Neuronal stem cell (in vitro differentiated cells): ENCODE measurements around the gene FAM193A.
"Not testable (repeated sequence)": the region's sequence is repeated elsewhere in the genome, so short reads cannot be mapped to it uniquely, and the experiment has no call there.

Experiments
- DNase-seq: peaks from one replicate; pipeline ENCODE4 v3.0.0-alpha.2; 2013; ENCODE audit warnings: low spot score
- H2AFZ ChIP-seq: one replicate; pipeline ENCODE4 v1.6.1; 2013; ENCODE audit warnings: mild to moderate bottlenecking, low read length, inconsistent platforms
- H2AK5ac ChIP-seq: 2 replicates; pipeline ENCODE4 v1.6.1; 2013; ENCODE audit warnings: low read depth, mild to moderate bottlenecking, inconsistent platforms, low read length, moderate library complexity, mixed read lengths
- H2BK120ac ChIP-seq: 2 replicates; pipeline ENCODE4 v1.6.1; 2013; ENCODE audit warnings: low read depth, mild to moderate bottlenecking, inconsistent platforms, low read length, moderate library complexity, mixed read lengths
- H2BK12ac ChIP-seq: one replicate; pipeline ENCODE4 v1.6.1; 2013; ENCODE audit warnings: low read length, inconsistent platforms
- H2BK15ac ChIP-seq: 2 replicates; pipeline ENCODE4 v1.6.1; 2013; ENCODE audit warnings: mild to moderate bottlenecking, low read length, inconsistent platforms, mixed read lengths
- H2BK5ac ChIP-seq: one replicate; pipeline ENCODE4 v1.6.1; 2013; ENCODE audit warnings: inconsistent platforms, mild to moderate bottlenecking, low read length, moderate library complexity
- H3K14ac ChIP-seq: one replicate; pipeline ENCODE4 v1.6.1; 2013; ENCODE audit warnings: low read length, inconsistent platforms
- H3K18ac ChIP-seq: 2 replicates; pipeline ENCODE4 v1.6.1; 2013; ENCODE audit warnings: low read length, inconsistent platforms
- H3K23ac ChIP-seq: 2 replicates; pipeline ENCODE4 v1.6.1; 2013; ENCODE audit warnings: low read depth, mild to moderate bottlenecking, mixed read lengths, low read length, inconsistent platforms; ENCODE audit not compliant: poor library complexity
- H3K27ac ChIP-seq: replicated peaks from 3 replicates; pipeline ENCODE4 v1.5.1; 2013; ENCODE audit warnings: low read length, inconsistent platforms
- H3K27me3 ChIP-seq, 3 experiments: 2 replicates each; pipeline ENCODE4 v1.6.1; 2013; ENCODE audit warnings: low read length in 3 of 3, mild to moderate bottlenecking in 2 of 3, inconsistent platforms in 1 of 3, low read depth in 1 of 3, mixed read lengths in 1 of 3, moderate library complexity in 1 of 3; ENCODE audit not compliant: control insufficient read depth in 3 of 3, insufficient read depth in 3 of 3
- H3K36me3 ChIP-seq, 2 donors: replicated peaks in 1 of 2; 2 replicates each; pipeline ENCODE4 v1.6.1; 2013; ENCODE audit warnings: low read length in 2 of 2; ENCODE audit not compliant: control insufficient read depth in 2 of 2, insufficient read depth in 2 of 2
- H3K4ac ChIP-seq: 2 replicates; pipeline ENCODE4 v1.6.1; 2013; ENCODE audit warnings: inconsistent platforms, mild to moderate bottlenecking, low read length, moderate library complexity
- H3K4me1 ChIP-seq, 2 donors: 1 replicate in 1 of 2; 2 replicates in 1 of 2; pipeline ENCODE4 v1.6.1; 2013; ENCODE audit warnings: low read length in 2 of 2, low read depth in 1 of 2; ENCODE audit not compliant: control insufficient read depth in 2 of 2, insufficient read depth in 1 of 2
- H3K4me2 ChIP-seq: one replicate; pipeline ENCODE4 v1.6.1; 2013; ENCODE audit warnings: mild to moderate bottlenecking, low read length, inconsistent platforms; ENCODE audit not compliant: insufficient read depth, poor library complexity, severe bottlenecking
- H3K4me3 ChIP-seq, 2 donors: 2 replicates each; pipeline ENCODE4 v1.5.1; 2013; ENCODE audit warnings: low read length in 2 of 2, mild to moderate bottlenecking in 2 of 2, inconsistent platforms in 1 of 2, moderate library complexity in 1 of 2
- H3K79me1 ChIP-seq: one replicate; pipeline ENCODE4 v1.6.1; 2013; ENCODE audit warnings: low read depth, mild to moderate bottlenecking, inconsistent platforms, low read length, moderate library complexity
- H3K9ac ChIP-seq: one replicate; pipeline ENCODE4 v1.6.1; 2013; ENCODE audit warnings: mild to moderate bottlenecking, low read depth, low read length, inconsistent platforms; ENCODE audit not compliant: poor library complexity
- H3K9me3 ChIP-seq, 2 donors: replicated peaks in 1 of 2; 2 replicates each; pipeline versions ENCODE3 to v1.6.1; 2013; ENCODE audit warnings: low read length in 2 of 2, mild to moderate bottlenecking in 2 of 2, inconsistent platforms in 1 of 2, low read depth in 1 of 2, mixed read lengths in 1 of 2, moderate library complexity in 1 of 2; ENCODE audit not compliant: control insufficient read depth in 2 of 2, insufficient read depth in 1 of 2
- H4K8ac ChIP-seq: one replicate; pipeline ENCODE4 v1.6.1; 2013; ENCODE audit warnings: low read depth, mild to moderate bottlenecking, inconsistent platforms, low read length, moderate library complexity
- H4K91ac ChIP-seq: one replicate; pipeline ENCODE4 v1.6.1; 2013; ENCODE audit warnings: low read length, low read depth, mild to moderate bottlenecking, inconsistent platforms; ENCODE audit not compliant: poor library complexity
- WGBS, 2 donors: extraction: QIAGEN DNeasy Blood & Tissue Kit; methylation state at CpG; one replicate each; pipeline ENCODE4 v1.1.7; 2013; ENCODE audit warnings: missing lambda C conversion rate in 2 of 2, mixed read lengths in 1 of 2; ENCODE audit not compliant: insufficient read length in 2 of 2, insufficient replicate concordance in 1 of 2; ENCODE audit errors: extremely low coverage in 2 of 2; 5-methylcytosine and 5-hydroxymethylcytosine counted together

The FAM193A gene

DNA sequence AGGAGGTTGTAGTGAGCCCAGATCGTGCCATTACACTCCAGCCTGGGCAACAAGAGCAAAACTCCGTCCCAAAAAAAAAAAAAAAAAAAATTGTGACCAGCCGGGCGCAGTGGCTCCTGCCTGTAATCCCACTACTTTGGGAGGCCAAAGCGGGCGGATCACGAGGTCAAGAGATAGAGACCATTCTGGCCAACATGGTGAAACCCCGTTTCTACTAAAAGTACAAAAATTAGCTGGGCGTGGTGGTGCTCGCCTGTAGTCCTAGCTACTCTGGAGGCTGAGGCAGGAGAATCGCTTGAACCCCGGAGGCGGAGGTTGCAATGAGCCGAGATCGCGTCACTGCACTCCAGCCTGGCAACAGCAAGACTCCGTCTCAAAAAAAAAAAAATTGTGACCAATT is 190.4 kb downstream of the FAM193A start:
- not testable (repeated sequence) for H2BK12ac ChIP-seq, H2BK15ac ChIP-seq, H3K4me3 ChIP-seq, H3K9ac ChIP-seq, H3K23ac ChIP-seq, H3K79me1 ChIP-seq, H3K18ac ChIP-seq, H2BK5ac ChIP-seq, H3K14ac ChIP-seq, H4K8ac ChIP-seq, H3K4ac ChIP-seq, H3K27ac ChIP-seq, H3K4me2 ChIP-seq, DNase-seq, H2BK120ac ChIP-seq, H2AFZ ChIP-seq, H3K27me3 ChIP-seq, H3K9me3 ChIP-seq, H4K91ac ChIP-seq, H2AK5ac ChIP-seq, H3K4me1 ChIP-seq
- peaks cover 16 to 77% of the 10 kb centered on the region in 2 donors for H3K36me3 ChIP-seq
- WGBS, 2 donors = no CpG with 5 or more reads among the region's 17 CpGs

DNA sequence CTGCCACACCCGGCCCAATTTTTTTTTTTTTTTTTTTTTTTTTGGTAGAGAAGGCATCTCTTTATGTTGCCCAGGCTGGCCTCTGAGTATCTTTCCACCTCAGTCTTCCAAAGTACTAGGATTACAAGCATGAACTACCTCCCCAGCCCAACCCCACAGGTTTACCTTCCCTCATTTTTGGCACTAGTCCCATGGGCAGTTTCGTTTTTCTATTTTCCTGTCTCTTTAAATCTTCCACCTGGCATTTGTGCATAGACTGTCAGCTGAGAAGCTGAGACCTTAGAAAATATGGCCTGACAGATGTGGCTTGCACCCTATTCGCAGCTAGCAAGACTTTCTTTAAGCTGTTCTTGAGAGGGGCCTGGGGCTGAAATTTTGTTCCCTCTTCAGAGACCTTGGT is 191.8 kb downstream of the FAM193A start:
- Histone ChIP-seq H4K8ac (no peak overlapping the region), H3K4me1 (no peaks in the 10 kb centered on the region), H2AK5ac (no peak overlapping the region), H3K23ac (no peak overlapping the region), H3K79me1 (peaks cover 3% of the 10 kb centered on the region), H2AFZ (no peak overlapping the region), H3K18ac (no peak overlapping the region), H3K9ac (no peak overlapping the region), H3K4me3 (no peak overlapping the region), H3K36me3 (peaks cover 24 to 81% of the 10 kb centered on the region in 2 donors), H3K4me2 (no peak overlapping the region), H2BK120ac (no peak overlapping the region), H3K27me3 (no peaks in the 10 kb centered on the region), H2BK12ac (no peak overlapping the region), H2BK15ac (no peak overlapping the region), H4K91ac (no peak overlapping the region), H3K9me3 (peaks cover 0 to 2% of the 10 kb centered on the region in 2 donors), H2BK5ac (no peak overlapping the region), H3K4ac (no peak overlapping the region), H3K14ac (no peak overlapping the region), H3K27ac (no peak overlapping the region)
- no peak for DNase-seq
- WGBS, 2 donors = no CpG with 5 or more reads among the region's 3 CpGs

DNA sequence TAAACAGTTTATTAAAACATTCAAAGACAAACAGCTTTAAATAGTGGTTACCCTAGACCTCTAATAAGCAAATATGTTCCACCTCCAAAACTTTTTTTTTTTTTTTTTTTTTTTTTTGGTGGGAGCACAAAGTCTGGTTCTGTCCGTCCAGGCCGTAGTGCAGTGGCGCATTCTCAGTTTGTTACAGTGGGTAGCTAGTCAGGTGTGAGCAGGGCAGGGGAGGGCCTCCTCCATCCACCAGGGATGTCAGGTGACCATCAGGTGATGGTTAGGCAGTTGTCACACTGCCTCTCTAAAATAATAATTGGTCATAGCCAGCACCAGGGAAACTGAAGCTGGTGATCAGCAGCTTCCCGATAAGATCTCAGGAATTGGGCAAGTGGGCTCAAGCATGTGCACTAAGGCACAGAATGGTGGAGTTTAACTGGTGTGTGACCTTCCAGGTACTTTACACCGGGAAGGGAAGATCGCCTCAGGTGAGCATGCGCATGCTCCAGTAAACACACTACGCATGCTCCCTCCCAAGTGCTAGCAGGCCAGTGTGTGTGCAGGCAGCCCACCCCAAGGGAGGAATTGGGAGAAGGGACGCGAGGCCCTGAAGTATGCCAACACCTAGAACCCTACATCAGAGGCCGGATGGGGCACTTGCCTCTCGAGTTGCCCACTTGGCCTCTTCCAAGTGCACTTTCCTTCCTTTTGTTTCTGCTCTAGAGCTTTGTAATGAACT is 192.5 kb downstream of the FAM193A start:
- no peak overlapping the region for H2AK5ac ChIP-seq
- H3K18ac ChIP-seq = no peak overlapping the region
- H3K4ac ChIP-seq = no peak overlapping the region
- no peak overlapping the region for H4K8ac ChIP-seq
- no peak overlapping the region for H3K4me2 ChIP-seq
- no peak overlapping the region for H2BK120ac ChIP-seq
- H4K91ac ChIP-seq = no peak overlapping the region
- peaks cover 0 to 3% of the 10 kb centered on the region in 2 donors for H3K4me1 ChIP-seq
- peak overlapping the region in 1 of 2 donors; percentile 36 for H3K4me3 ChIP-seq
- H2BK12ac ChIP-seq = no peak overlapping the region
- no peak overlapping the region for H2AFZ ChIP-seq
- peak overlapping the region; percentile 38 for H3K14ac ChIP-seq
- no peak for DNase-seq
- H3K23ac ChIP-seq = no peak overlapping the region
- no peak overlapping the region for H2BK15ac ChIP-seq
- no CpG with 5 or more reads among the region's 12 CpGs for WGBS, 2 donors
- H2BK5ac ChIP-seq = no peak overlapping the region
- no peak overlapping the region for H3K27ac ChIP-seq
- H3K9me3 ChIP-seq = peaks cover 0 to 2% of the 10 kb centered on the region in 2 donors
- no peaks in the 10 kb centered on the region for H3K27me3 ChIP-seq
- peak overlapping the region; percentile 24 for H3K9ac ChIP-seq
- H3K36me3 ChIP-seq = peaks cover 29 to 82% of the 10 kb centered on the region in 2 donors
- peaks cover 3% of the 10 kb centered on the region for H3K79me1 ChIP-seq

DNA sequence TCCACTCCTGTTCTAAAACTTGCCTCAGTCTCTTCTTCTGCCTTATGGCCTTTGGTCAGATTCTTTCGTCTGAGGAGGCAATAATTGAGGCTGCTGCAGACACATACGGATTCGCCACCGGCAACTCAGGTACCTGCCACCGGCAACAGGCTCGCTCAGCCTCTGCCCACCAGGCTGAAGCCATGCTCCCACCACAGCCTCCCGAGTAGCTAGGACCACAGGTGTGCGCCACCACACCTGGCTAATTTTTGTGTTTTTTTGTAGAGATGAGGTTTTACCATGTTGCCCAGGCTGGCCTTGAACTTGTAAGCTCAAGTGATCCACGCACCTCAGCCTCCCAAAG is 193.1 kb downstream of the FAM193A start:
- Histone ChIP-seq H2BK5ac (no peak overlapping the region), H4K8ac (no peak overlapping the region), H3K9ac (no peak overlapping the region), H3K36me3 (peaks cover 29 to 84% of the 10 kb centered on the region in 2 donors), H3K4me3 (no peak overlapping the region), H3K23ac (no peak overlapping the region), H2BK15ac (no peak overlapping the region), H3K18ac (no peak overlapping the region), H4K91ac (no peak overlapping the region), H2AK5ac (no peak overlapping the region), H3K27ac (no peak overlapping the region), H2BK120ac (no peak overlapping the region), H3K4me2 (no peak overlapping the region), H3K4me1 (peaks cover 0 to 3% of the 10 kb centered on the region in 2 donors), H2AFZ (no peak overlapping the region), H2BK12ac (no peak overlapping the region), H3K14ac (no peak overlapping the region), H3K9me3 (peaks cover 0 to 2% of the 10 kb centered on the region in 2 donors), H3K27me3 (no peaks in the 10 kb centered on the region), H3K79me1 (peaks cover 3% of the 10 kb centered on the region), H3K4ac (no peak overlapping the region)
- DNase-seq = no peak
- WGBS, 2 donors = no CpG with 5 or more reads among the region's 9 CpGs
